NCI-H82 treated with DMSO at 0.1 percent for 48 hours (cell line): ENCODE measurements around the gene NMUR2.
A peak's percentile ranks its signal among the peaks of the same experiment; 100 is the strongest.

Experiments used
- DNase-seq: peaks from one replicate; lab custom pipeline; 2025; ENCODE audit not compliant: unreplicated experiment; lab: John Stamatoyannopoulos, UW

NMUR2 gene, protein sequence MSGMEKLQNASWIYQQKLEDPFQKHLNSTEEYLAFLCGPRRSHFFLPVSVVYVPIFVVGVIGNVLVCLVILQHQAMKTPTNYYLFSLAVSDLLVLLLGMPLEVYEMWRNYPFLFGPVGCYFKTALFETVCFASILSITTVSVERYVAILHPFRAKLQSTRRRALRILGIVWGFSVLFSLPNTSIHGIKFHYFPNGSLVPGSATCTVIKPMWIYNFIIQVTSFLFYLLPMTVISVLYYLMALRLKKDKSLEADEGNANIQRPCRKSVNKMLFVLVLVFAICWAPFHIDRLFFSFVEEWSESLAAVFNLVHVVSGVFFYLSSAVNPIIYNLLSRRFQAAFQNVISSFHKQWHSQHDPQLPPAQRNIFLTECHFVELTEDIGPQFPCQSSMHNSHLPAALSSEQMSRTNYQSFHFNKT

DNA sequence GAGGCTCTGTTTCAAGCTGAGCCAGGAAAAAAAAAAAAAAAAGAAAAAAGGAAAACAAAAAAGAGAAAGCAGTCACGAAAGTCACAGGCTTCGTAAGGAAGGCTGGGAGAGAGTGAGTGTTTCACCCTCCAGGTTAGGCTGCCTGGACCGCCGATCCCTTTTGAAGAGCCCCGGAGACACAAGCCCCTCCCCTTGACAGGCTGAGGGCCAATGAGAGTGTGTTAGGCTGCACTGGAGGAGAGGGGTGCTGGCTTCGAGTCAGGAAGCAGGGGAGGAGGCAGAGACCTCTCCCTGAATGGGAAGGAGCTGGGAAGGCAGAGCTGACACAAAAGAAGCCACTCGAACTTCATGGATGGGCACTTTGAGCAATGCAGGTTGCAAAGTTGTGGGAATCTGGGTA, at the start of gene NMUR2:
Gene NMUR2, minus strand, starts transcription at position 135 of the 400 bp plus-strand sequence. CDS start 166 bp downstream, outside the sequence.
- DNase-seq: peak; percentile 26

DNA sequence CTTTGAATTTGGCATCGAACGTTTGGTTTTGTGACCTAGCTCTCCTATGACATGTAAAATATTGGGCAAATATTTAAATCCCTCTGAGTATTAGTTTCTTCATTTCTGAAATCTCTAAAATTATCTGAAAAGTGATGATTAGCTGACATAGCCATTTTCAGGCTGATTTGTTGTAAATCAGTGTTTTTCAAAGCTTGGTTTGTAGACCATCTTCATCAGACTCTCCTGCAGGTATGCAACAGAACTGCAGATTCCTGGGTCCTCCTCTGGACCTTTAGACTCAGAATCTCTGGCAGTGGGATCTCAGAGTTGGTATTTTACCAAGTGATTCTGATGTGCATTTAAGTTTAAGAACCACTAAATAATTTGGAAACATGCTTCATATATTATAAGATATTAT, 38.9 kb upstream of the NMUR2 start:
- DNase-seq: no peak

DNA sequence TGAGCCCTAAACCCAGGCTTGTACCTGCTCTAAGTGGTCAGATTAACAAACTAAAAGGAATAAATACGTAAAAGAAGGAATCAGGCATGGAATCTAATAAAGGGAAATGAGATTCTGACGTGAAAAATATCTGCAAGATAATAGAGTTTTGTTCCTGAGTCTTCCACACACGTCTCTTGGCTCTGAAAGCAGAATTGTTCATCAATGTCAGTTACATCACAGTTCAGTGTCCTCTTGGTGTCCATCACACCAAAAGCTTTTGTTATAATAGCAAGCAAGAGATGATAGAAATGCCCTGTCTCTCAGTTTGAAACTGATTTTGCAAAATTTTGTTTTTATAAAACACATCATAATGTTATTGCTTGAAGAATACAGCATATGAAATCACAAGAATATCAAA, 34.7 kb upstream of the NMUR2 start:
- no peak for DNase-seq

DNA sequence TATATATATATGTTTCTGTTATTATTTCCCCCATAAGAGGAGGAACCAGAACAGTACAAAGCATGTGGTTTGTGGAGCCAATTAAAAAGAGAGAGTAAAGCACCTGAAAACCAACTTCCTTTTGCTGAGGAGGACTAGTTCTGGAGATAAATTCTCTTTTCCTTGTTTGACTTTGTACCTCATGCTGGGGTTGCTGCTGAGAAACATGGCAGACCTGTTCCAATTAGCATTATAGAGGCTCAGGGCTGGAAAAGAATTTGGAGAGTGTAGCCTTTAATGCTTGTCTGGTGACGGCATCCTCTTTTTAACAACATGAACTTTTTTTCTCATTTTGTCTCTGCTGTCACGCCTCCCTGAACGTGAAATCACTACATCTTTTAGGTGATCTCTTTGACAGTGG, 32.8 kb upstream of the NMUR2 start:
- DNase-seq: no peak

DNA sequence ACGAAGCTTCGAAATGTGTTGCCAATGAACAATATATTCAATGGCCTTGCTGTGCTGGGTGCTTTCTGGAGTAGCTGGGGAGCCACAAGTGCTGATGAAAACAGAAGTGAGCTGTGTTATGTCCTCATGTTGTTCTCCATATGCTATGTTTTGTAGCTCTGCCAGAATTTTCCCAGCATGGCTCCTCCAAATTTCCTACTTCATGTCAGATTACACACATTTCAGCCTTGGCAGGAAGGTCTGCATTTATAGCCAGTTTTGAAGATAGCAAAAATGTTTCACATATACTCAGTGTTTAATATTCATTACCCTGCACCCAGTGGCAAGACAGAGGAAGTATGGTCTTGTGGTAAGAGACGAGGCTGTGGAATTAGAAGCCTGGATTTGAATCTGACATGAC, 22.6 kb upstream of the NMUR2 start:
- no peak for DNase-seq

DNA sequence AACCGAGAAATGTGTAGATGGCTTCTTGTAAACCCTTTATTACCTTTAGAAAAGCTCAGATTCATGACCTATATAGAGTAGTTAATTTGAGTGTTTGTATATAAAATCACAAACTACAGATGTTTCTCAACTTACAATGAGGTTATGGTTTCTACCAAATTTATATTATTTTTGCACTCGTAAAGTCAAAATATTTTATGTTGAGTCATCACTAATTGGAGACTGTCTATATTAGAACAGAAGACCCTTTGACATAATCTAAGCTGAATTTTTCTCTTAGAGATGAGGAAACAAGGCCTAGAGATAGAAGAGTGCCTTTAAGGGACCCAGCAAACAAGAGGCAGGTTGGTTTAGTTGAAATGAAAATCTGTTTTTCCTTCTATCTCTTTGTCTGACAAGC, 20.0 kb upstream of the NMUR2 start:
- no peak for DNase-seq

DNA sequence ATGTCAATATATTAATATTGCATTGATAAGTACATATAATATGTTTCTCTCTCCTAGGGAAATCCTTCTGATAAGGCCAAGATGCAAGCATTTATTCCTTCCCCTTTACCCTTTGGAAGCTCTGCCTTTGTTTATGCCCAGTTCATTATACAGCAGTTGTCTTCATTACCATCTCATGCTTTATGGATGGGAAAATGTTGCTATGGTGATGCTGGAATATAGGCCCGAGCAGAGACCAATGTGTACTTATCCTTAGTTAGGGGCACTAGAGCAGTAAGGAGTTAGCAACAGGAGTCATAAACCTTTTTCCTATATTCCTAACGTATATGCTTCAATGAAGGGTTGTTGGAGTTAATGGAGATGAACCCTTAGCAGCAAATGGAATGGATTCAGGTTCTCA, 19.4 kb upstream of the NMUR2 start:
- no peak for DNase-seq

DNA sequence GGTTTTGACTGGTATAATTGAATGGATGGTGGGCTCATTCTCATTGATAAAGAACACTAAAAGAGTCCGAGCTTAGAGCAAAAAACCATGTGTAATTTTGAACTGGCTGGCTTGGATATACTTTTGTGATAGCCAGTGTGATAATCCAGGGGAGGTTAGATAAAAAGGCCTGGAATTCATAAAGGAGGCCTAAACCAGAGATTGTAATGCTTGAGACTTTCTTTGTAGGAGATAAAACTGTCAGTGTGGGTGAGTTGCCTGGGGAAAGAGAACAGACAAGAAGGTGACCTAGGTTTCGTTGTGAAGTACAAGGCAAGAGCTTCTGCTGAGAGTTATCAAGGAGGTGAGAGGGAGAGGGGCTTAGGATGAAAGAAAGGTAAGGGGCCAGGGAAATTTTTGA, 17.0 kb upstream of the NMUR2 start:
- no peak for DNase-seq

DNA sequence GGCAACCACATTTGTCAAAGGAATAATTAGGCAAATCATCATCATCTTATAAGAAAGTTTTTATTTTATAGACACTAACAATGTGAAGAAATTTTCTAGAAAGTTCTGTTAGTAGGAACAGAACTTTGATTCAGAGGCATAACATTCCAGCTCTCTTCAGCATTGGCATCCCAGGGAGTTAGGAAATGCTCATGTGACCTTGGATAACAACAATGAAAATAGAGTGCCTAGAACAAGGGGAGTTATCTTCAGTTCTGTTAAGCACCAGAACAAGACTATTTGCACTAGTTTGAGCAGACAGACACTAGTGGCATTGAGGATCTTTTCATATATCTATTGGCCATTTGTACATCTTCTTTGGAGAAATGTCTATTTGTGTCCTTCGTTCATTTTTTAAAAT, 7.0 kb upstream of the NMUR2 start:
- no peak for DNase-seq

DNA sequence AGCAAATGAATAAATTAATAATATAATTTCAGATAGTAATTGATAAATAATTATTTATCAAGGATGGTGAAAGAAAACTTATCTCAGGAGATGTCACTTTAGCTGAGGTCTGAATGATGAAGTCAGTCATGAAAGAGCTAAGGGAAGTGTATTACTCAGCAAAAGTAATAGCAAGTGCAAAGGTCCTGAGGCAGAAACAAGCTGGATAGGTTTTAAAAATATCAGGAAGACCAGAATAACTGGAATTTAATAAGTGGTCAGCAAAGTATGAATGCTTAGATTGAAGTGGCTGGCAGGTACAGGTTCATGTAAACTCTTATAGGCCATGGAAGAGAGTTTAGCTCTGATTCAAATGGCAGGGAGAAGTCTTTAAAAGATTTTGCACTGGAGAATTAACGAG, 1.0 kb upstream of the NMUR2 start:
- no peak for DNase-seq

DNA sequence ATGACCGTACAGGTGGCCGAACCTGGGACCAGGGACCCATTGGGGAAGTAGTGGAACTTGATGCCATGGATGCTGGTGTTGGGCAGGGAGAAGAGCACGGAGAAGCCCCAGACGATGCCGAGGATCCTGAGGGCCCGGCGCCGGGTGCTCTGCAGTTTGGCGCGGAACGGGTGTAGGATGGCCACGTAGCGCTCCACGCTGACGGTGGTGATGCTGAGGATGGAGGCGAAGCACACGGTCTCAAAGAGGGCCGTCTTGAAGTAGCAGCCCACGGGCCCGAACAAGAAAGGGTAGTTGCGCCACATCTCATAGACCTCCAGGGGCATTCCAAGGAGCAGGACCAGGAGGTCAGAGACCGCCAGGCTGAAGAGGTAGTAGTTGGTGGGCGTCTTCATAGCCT, 585 bp downstream of the NMUR2 start:
- no peak for DNase-seq

DNA sequence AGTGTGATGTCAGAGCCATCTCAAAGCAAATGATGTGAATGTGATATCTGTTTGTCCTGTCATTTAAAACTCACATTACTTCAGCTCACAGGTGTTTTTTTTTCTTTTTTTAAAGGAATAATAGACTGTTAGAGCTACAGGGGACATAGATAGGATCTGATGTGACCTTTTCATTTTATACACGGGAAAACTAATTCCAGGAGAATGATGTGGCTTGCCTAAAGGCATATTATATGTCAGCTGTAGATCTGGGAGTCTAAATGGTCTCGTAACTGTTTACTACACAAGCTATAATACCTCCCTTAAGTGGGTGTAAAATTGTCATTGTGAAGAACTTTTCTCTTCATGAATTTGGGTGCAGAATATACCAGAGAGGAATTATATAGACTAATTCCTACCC, 2.0 kb downstream of the NMUR2 start:
- DNase-seq: no peak

DNA sequence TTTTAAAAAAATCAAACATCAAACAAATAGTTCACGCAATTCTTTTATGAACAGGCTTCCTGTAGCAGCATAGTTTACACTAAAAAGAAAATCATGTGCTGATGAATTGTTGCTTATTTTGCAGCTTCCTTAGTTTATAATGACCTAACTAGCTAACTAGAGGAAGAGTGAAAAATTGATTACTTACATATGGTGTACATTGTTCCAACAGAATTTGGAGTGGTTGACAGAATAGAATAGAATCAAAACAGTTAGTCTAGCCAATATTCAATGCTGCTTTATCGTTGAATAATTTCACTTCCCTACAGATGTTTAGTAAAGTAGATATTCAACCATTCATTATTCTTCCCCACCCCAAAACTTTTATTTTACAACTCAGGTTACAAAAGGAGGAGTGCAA, 4.2 kb downstream of the NMUR2 start:
- DNase-seq: no peak

DNA sequence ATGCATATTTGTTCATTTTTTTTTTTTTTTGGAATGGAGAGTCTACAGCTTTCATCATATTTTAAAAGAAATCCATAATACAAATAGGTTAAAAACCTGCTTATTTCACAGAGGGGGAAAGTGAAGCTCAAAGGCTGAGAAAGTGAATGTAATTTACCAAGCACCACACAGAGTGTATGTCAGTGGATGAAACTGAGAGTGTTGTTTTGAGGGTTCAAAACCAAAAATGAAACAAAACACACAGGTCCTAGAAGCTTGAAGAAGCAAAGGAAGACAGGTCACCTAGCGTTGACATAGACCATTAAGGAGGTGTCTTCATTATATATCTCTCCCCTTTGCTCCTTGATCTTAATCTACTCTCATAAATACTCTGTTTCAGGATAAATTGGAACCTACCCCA, 7.5 kb downstream of the NMUR2 start:
- DNase-seq: no peak

DNA sequence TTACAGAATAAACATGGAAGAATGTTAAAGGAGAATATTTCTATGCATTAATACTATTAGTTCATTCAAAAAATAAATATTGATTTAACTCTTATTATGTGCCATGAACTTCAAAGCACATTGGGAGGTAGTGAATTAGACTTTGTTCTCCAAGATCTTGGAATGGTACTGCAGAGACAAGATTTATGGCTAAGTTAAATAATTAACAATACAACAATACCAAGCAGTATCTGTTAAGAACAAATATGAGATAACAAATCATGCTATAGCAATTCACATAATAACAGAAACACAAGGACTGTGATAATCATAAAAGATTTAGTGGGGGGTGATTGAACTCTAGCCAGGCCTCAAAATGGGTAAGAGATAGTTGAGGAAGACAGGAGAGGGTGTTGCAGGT, 11.6 kb downstream of the NMUR2 start:
- DNase-seq: no peak

DNA sequence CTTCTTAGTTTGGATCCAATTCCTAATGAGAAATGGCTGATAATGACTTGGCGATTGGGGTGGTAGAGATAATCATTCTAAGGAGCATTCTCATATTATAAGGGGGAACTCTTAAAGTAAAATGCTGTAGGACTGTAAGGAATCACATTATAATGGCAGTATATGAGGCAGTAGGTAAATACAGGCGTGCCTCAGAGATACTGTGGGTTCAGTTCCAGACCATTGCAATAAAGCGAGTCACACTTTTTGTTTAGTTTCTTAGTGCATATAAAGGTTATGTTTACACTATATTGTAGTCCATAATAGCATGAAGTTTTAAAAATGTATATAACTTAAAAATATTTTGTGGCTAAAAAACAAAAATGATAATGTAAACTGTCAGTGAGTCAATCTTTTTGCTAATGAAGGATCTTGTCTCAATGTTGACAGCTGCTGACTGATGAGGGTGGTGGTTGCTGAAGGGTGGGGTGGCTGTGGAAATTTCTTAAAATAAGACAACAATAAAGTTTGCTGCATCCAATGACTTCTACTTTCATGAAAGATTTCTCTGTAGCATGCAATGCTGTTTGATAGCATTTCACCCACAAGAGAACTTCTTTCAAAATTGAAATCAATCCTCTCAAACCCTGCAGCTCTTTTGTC, 15.8 kb downstream of the NMUR2 start:
- DNase-seq: no peak

DNA sequence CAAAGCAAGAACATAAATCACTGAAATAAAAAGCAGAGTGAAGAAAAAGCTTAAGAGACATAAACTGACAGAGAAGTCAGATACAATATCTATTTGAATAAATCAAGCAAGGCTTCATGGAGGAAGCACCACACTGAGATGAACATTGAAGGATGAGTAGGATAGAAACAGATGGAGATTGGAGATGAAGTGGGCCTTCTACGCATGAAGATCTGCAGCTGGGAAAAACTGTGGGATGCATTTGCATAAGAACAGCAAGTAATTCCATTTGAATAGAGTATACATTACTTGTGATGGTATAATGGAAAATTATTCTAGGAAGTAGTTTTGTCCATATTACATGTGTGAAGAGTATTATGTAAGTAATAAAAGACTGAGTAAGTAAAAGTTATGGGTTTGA, 16.5 kb downstream of the NMUR2 start:
- DNase-seq: no peak

DNA sequence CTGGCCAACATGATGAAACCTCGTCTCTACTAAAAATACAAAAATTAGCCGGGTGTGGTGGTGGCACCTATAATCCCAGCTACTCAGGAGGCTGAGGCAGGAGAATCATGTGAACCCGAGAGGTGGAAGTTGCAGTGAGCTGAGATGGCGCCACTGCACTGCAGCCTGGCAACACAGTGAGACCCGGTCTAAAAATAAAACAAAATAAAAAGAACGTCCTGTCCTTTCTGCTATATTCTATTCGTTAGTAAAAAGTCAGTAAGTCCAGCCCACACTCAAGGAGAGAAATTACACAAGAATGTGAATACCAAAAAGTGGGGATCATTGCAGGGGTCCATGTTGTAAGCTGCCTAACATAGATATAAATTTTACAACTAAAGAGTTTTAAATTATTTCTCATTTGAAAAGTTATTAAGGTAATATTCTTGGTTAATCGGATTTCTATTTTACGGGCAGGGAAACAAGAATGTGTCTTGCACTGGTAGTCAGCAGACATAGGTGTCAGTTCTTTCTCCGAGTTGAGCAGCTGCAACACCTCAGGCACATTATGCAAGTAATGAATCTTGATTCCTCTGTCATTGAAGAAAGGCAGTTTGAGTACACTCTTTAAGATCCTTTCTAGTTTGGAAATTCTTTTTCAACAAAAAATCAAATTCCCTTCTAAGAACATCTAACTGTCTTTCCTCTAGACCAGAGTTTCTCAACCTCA, 24.5 kb downstream of the NMUR2 start:
- DNase-seq: no peak

DNA sequence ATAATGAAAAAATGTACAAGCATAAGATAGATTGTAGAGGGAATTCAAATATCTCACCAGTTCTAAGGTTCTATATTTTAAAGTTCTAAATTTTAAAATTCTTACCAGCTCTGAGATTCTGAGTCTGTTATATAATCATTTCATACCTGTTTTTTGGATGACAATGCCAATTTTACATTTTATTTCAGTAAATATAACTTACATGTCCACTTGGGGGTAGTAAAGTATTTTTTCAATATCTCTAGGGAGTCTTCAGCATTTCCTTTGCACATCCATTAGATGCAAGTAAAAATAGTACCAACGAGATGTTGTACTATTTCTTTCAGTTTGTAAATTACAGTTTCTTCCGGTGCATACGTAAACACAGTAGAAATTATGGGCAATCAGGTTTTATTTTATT, 25.7 kb downstream of the NMUR2 start:
- DNase-seq: no peak

DNA sequence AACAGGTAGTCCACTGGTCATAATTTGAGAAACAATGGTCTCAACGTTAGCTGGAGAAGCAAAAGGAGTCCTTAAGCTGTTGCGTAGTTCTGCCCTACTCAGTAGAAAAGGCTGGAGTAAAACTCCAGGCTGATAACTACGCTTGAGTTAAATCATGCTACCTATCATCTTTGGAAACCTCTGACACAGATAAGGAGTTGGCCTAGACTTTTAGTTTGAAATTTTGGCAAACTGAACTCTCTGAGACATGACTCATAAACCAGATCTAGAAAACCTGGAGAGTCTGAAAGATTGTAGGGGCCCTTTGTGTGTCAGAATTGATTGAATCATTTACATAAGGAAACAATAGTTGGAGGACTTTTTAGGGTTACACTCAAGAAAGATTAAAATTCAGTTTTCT, 26.3 kb downstream of the NMUR2 start:
- no peak for DNase-seq

DNA sequence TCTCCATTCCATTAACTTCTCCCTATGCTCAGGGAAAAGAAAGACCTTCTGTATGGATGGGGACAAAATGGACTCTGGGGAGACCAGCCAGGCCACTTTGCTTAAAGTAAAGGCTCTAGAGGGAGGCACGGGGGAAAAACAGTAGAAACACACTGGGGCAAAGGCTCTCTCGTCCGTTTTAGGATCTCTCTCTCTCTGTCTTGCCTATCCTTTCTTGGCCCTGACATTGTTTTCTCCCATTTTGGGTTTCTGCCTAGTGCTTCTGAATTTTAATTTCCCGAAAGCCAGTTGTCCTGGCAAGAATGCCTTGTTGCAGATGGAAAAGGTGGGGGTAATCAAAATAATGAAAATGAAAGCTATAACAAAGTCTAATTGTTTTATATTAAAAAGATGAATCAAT, 28.2 kb downstream of the NMUR2 start:
- no peak for DNase-seq

DNA sequence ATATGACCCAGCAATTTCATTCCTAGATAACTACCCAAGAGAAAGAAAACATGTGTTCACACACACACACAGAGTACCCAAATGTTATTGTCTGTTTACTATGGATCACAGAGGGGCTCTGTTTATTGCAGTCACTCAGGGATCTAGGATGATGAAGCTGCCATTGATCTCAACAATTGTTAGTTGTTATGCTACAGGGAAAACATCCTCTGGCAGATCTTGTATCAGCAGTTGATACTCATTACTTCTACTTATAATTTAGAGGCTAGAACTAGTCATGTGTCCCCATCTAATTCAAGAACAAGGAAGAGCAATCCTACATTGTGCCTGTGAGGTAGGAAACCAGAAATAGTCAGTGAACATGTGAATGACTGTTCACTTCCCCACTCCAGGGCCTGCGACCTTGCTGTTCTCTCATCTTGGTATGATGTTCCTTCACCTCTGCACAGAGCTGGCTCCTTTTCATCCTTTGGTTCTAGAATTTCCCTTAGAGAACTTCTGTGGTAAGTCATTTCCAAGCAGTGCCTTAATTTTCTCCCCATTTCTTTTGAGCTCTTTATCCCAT, 30.3 kb downstream of the NMUR2 start:
- DNase-seq: no peak
